Measurements from ENCODE around the gene RPS24.
A peak's percentile ranks its signal among the peaks of the same experiment; 100 is the strongest.

Gene RPS24

GRCh38 chr10:78028438-78029268 is 5.0 kb upstream of the RPS24 start:
- DNase-seq (ENCODE audit: low read depth in 2 of 2): peak in 1 of 2 donors; percentile 13

GRCh38 chr10:78029269-78030226 is 4.1 kb upstream of the RPS24 start, which contains the start of gene POLR3A:
TSS of gene POLR3A (minus strand) at chr10:78029515. CDS start at chr10:78029407, 108 bp downstream.
- peak; percentile 77 to 84 for DNase-seq (ENCODE audit: low read depth in 2 of 2)

- DNase-seq (ENCODE audit: low read depth in 2 of 2): no peak
These were observed 351 bp upstream of the RPS24 start for GRCh38 chr10:78033387-78033636.

- DNase-seq (ENCODE audit: low read depth in 2 of 2): no peak
These were observed 1.4 kb downstream of the RPS24 start for GRCh38 chr10:78035025-78035424.

GRCh38 chr10:78035437-78035836 is 1.8 kb downstream of the RPS24 start:
- no peak for DNase-seq (ENCODE audit: low read depth in 2 of 2)

- DNase-seq (ENCODE audit: low read depth in 2 of 2): no peak
These were observed 2.4 kb downstream of the RPS24 start for GRCh38 chr10:78035933-78036583.

GRCh38 chr10:78038105-78038504 is 4.4 kb downstream of the RPS24 start:
- DNase-seq (ENCODE audit: low read depth in 2 of 2): no peak

- no peak for DNase-seq (ENCODE audit: low read depth in 2 of 2)
These were observed 5.3 kb downstream of the RPS24 start for GRCh38 chr10:78038791-78039547.

- DNase-seq (ENCODE audit: low read depth in 2 of 2): no peak
These were observed 6.1 kb downstream of the RPS24 start for GRCh38 chr10:78039743-78040142.

GRCh38 chr10:78041170-78042057 is 7.8 kb downstream of the RPS24 start:
- DNase-seq (ENCODE audit: low read depth in 2 of 2): no peak

- no peak for DNase-seq (ENCODE audit: low read depth in 2 of 2)
These were observed 8.5 kb downstream of the RPS24 start for GRCh38 chr10:78042058-78042751.

GRCh38 chr10:78042752-78043104 is 9.1 kb downstream of the RPS24 start:
- DNase-seq (ENCODE audit: low read depth in 2 of 2): no peak

- DNase-seq (ENCODE audit: low read depth in 2 of 2): no peak
These were observed 10.5 kb downstream of the RPS24 start for GRCh38 chr10:78044179-78044578.

GRCh38 chr10:78044699-78045098 is 11.0 kb downstream of the RPS24 start:
- no peak for DNase-seq (ENCODE audit: low read depth in 2 of 2)

GRCh38 chr10:78045237-78045636 is 11.6 kb downstream of the RPS24 start:
- no peak for DNase-seq (ENCODE audit: low read depth in 2 of 2)

GRCh38 chr10:78045856-78046255 is 12.2 kb downstream of the RPS24 start:
- DNase-seq (ENCODE audit: low read depth in 2 of 2): no peak

GRCh38 chr10:78046711-78047269 is 13.1 kb downstream of the RPS24 start:
- DNase-seq (ENCODE audit: low read depth in 2 of 2): no peak

GRCh38 chr10:78047314-78047891 is 13.7 kb downstream of the RPS24 start:
- DNase-seq (ENCODE audit: low read depth in 2 of 2): peak; percentile 41 to 67

GRCh38 chr10:78049851-78050250 is 16.2 kb downstream of the RPS24 start:
- no peak for DNase-seq (ENCODE audit: low read depth in 2 of 2)

All from stimulated activated CD8-positive, alpha-beta memory T cell treated with anti-CD3 and anti-CD28 coated beads, Interleukin-15, amount 100 ng/mL, for 4 hours (primary cell).